WTC11 (cell line): Measurements from ENCODE around the gene TCF20.

ENCODE experiments used
- CTCF ChIP-seq: fragments of 200-600 bp; IDR thresholded peaks from 2 replicates; pipeline ENCODE4 v1.8.0; 2022; ENCODE audit warnings: antibody characterized with exemption
- ESRRA ChIP-seq: sonication (generic); formaldehyde crosslinking; IDR thresholded peaks from 2 replicates; pipeline ENCODE4 v1.8.1; 2022; ENCODE audit warnings: mild to moderate bottlenecking, missing genetic modification reagents, borderline replicate concordance

GRCh38 chr22:42261296-42261695, 9.2 kb downstream of the TCF20 start:
- TF ChIP-seq ESRRA (CRISPR knock-in tag) (no peak), CTCF (no peak)
